GM19238 (cell line): ENCODE measurements around the gene ATP7B.
"Not testable (repeated sequence)": the region's sequence is repeated elsewhere in the genome, so short reads cannot be mapped to it uniquely, and the experiment has no call there.

Experiments used
- DNase-seq: peaks from one replicate; pipeline ENCODE4 v3.0.0; 2011; ENCODE audit warnings: low spot score; ENCODE audit not compliant: insufficient read length

ATP7B gene

DNA sequence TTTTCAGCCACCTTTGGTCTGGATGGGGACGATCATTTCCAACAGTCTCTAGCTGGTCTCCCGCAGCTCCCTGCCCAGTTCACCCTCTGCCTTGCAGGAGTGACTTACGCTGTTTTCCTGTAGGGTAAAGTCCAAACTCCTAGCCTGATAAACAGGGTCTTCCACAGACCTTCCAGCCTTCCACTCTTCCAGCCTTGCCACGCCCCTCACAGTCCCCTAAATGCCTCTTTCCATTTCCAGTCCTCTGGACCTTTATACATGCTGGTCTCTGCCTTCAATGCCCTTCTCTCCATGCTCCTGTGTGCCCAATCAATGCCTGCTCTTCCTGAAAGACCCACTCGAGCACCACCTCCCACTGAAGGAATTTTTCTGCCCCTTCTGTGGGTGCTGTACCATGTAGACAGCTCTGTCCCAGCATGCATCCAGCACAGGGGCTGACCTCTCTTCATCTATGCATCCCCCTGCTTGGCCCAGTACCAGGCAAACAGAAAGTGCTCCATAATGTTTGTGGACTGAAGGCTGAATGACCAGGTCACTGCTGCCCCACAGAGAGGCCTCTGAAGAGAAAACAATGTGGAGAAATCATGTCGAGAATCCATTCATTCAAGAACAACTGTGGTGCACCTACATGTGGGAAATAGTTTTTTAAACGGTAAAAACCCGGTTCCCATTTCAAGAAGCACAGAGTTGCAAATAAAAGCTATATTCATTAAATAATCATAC is 4.6 kb downstream of the ATP7B start:
- no peak for DNase-seq

DNA sequence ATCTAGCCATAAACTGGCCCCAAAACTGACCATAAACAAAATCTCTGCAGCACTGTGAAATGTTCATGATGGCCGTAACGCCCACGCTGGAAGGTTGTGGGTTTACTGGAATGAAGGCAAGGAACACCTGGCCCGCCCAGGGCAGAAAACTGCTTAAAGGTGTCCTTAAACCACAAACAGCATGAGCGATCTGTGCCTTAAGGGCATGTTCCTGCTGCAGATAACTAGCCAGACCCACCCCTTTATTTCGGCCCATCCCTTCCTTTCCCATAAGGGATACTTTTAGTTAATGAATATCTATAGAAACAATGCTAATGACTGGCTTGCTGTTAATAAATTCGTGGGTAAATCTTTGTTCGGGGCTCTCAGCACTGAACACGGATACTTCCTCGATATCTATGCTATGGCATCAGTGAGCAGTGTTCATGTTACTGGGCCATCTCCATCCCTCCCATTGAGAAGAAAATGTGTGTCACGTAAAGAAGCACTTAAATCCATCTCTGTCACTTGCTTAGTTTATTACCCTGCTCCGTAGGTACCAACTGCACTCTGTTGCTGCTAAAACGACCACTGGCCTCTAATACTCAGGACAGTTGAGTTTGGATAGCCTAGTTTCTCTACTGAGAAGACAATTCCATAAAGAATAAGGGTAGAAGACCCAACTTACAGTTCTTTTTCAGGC is 5.3 kb downstream of the ATP7B start:
- no peak for DNase-seq

DNA sequence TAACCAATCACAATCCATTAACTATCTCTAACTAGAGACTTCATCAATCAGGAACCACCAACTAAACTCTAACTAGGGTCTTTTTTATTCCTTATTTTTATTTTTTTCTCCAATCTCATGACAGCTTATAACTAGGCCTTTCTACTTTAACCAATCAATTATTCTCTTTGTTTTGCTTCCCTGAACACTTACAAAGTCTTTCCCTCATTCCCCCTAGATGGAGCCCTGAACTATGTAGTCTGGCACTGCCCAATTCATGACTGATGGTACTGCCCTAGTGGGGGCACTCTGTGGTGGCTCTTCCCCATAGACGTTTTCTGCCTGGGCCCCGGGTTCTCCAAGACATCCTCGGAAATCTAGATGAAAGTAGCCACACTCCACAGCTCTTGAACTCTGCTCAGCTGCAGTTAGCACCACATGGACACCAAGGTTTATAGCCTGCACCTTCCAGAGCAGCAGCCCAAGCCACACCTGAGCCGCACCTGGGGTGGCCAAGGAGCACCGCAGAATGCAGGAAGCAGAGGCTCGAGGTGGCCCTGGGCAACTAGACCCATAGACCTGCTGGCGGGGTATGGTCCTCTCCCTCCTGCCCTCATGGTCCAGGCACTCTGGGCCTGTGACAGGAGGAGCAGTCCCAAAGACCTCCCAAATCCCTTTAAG is 6.6 kb downstream of the ATP7B start:
- DNase-seq = no peak

- no peak for DNase-seq
Observed at GRCh38 chr13:52003541-52003940, 7.7 kb downstream of the ATP7B start.

GRCh38 chr13:52002361-52002760 is 8.9 kb downstream of the ATP7B start:
- DNase-seq = no peak

DNA sequence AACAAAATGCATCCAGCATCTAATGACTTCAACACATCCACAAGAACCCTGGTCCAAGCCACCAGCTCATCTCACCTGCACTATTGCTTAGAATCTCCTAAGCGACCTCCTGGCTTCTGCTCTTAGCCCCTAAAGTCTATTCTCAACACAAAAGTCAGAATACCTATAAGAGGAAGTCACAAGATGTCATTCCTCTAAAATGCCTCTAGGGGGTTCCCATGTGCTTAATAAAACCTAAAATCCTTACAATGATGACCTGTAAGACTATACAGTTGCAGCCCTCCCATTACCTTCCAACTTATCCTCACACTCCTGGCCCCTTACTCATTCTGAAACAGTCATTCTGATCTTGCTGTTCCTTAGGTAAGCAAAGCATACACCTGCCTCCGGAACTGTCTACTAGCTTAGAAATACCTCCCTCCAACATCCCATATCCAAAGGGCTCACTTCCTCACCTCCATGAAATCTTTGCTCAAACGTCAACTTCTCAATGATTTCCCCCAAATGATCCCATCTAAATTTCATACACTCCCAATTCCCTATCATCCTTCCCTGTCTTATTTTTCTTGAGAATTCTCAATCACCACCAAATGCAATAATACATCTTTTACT is 10.0 kb downstream of the ATP7B start:
- DNase-seq = peak; percentile 30

DNA sequence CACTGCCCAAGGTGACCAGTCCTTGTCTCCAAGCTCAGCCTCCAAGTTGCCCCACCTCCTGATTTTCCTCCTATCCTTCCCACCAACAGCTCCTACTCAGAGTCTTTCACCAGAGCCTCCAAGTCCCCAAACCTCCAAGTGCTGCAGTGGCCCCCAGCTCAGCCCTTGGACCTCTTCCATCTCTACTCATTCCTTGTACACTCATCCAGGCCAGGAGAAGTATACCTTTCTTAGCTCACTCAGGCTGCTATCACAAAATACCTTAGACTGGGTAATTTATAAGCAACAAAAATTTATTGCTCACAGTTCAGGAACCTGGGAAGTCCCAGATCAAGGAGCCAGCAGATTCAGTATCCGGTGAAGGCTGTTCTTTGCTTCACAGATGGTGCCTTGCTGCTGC is 11.3 kb downstream of the ATP7B start:
- no peak for DNase-seq

DNA sequence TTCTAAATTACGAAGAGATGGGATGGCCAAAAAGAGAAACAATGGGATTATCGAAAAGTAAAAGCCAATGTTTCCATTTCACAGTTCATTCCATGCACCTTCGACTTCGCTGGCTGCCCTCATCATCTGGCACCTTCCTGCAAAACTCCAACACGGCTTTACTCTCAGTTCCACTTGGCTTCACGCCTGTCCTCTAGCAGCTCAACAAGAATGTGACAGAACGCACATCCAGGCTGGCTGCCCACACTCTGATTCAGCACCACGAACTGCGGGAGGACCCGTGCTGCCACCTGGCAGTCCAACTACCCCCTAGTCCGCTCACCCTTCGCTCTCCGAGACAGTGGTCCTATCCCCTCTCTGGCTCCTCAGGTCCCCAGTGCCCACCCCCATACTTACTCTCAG is 11.7 kb downstream of the ATP7B start:
- no peak for DNase-seq

DNA sequence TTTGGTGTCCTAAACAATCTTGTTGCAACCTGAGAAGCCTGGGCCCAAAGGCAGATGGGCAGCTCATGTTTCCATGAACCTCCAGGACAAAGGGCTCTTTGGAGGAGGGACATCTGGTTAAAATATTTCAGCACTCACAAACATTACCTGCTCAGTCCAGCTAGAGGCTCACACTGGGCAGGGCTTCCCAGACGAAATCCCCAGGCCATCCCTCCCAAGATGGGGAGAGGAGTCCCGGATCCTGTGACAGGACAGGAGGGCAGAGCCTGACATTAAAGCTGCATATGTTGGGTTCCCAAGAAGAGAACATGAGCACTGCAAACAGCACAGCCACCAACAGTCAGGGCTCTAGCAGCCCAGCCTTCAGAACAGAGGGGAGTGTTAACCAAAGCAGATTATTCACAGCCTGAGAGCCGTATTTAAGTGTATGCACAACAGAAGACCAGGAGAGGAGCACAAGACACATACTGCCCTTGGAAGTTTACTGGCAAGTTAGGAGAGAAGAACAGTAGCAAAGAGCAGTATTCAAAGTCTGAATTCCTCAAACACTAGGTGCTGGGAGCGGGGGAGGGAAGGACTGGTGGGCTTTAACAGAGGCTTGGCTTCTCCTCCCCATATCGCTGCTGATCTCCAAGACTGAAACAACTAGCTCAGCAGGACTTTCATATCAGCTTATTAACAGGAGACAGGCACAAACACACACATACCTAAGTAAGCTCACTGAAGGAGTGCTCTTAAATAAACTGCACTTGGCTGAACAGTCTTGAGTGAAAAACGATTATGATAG is 12.3 kb downstream of the ATP7B start:
- DNase-seq = no peak

GRCh38 chr13:51997641-51998330 is 13.5 kb downstream of the ATP7B start:
- no peak for DNase-seq

- no peak for DNase-seq
Observed at GRCh38 chr13:51997186-51997585, 14.1 kb downstream of the ATP7B start.

GRCh38 chr13:51996641-51997040 is 14.6 kb downstream of the ATP7B start:
- no peak for DNase-seq

DNA sequence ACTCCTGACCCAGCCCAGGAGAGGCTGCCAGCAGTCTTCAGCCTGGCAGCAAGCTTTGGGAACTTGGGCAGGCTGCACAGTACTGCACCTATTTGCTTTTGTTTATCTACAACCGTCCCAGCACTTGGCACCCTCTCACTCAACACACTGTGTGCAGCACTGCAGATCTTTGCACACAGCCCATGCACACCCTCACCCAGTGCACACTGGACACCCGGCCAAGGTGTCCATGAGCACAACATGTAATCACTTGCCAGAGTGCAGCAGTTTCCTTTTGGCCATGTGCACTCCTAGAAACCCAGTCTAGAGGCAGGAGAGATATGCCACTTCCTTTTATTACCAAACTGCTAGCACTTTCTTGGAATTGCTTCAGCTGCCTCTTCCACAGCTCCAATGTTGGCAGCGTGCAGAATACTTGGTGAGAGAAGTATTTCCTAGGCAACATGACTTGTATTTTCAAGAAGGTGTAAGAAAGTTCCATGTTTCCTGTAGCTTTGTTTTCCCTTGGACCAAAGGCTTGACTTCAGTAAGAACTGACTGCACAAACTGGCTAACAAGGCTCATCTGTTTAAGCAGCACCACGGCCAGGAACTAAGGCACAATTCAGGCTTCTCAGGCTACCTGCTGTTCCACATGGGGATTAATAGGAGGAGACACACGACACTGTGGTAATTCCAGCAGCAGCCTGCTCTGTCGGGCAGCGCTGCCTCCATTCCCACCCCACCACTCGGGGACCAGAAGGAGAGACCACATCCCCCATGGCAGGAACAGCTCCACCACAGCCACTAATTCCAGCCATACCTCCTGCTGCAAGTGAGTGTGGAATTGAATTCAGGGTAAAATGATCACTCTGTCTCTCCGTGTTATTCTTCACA is 15.3 kb downstream of the ATP7B start:
- DNase-seq = no peak

DNA sequence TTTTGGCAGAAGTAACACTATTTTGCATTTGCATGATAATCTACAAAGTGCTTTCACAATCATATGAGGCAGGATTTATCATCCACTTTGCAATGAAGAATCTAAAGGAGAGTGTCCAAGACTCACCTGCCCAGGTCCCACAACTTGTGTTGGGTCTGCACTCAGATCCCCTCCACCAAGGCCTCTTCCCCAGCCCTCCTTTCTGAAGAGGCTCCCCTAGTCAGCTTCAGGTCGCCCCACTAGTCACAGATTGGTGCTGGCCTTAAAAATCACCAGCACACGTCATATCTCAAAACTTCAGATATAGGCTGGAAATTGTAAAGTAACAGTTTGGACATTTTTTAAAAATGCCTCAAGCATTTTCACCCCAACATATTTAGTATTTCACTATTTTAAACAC is 17.5 kb downstream of the ATP7B start:
- DNase-seq = no peak

DNA sequence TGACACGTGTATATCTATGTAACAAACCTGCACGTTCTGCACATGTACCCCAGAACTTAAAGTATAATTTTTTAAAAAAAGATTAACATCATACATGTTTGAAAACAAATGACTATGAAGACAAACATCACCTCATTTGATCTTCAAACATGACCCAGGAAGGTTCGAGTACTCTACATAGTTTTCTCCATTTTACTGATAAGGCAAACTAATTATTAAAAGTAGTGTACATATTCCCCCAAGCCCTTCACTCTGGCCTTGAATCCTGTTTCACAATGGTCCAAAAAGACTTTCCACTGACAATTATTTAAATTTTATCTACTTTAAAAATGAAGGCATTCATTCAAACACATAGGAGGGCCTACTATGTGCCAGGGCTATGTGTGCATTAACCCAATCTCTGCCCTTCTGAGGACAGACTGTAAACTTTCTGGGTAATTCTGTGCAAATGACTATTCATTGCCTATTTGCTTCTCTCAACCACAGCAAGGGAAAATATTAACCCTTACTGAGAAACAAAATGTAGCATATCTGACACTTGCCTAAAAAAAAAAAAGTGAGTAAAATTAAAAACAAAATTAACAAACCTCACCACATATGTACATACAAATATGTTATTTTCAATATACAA is 22.1 kb downstream of the ATP7B start:
- DNase-seq = no peak

DNA sequence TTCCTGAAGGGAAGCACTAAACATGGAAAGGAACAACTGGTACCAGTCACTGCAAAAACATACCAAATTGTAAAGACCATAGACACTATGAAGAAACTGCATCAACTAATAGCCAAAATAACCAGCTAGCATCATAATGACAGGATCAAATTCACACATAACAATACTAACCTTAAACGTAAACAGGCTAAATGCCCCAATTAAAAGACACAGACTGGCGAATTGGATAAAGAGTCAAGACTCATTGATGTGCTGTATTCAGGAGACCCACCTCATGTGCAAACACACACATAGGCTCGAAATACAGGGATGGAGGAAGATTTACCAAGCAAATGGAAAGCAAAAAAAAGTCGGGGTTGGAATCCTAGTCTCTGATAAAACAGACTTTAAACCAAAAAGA is 26.3 kb downstream of the ATP7B start:
- not testable (repeated sequence) for DNase-seq

GRCh38 chr13:51983292-51983691 is 28.0 kb downstream of the ATP7B start:
- not testable (repeated sequence) for DNase-seq

DNA sequence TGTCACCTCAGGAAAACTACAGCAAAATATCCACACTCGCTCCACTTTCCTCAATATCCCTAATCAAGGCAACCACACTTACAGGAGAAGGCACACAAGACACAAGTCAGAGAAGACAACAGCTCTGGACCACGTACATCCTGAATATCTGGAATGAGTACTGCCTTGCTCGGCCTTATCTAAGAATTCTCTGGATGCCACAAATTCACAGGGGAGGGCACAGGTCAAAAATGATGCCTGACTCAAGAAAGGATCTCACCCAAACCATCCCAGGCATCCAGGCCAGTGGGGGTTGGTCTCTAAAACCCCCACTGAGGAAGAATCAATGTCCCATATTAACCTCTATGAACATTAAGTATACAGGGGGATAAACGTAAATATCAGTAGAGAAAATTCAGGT is 29.9 kb downstream of the ATP7B start:
- DNase-seq = no peak

DNA sequence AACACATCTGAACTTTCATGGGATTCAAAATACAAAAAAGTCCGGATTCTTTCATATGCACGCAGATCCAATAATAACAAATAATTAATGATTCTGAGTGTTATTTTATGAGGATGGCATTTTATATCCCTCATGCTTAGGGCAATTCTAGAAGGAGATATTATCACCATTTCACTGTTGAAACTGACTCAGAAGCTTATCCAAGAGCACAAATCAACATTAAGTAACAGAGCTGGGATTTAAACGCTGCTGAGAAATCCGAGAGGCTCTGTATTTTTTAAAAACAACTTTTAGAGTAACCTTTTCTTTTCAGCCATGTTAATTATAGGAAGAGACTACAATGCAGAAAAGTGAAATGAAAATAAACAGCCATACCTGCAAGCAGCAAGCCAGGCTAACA is 30.3 kb downstream of the ATP7B start:
- DNase-seq = no peak
